SK-N-SH (cell line): ENCODE measurements around the gene ASCC3.

Experiments used
- EP300 ChIP-seq, 2 experiments: IDR thresholded peaks; 2 replicates each; pipeline versions ENCODE4 v1.4.0 to v1.6.1; 2012; ENCODE audit warnings: borderline replicate concordance in 1 of 2, low read depth in 1 of 2, low read length in 1 of 2
- MXI1 ChIP-seq: IDR thresholded peaks from 2 replicates; pipeline ENCODE4 v1.6.1; 2012; ENCODE audit warnings: mild to moderate bottlenecking, low read depth, low read length, improper control_type of control experiment
- RFX5 ChIP-seq: IDR thresholded peaks from 2 replicates; pipeline ENCODE4 v1.6.1; 2012; ENCODE audit warnings: mild to moderate bottlenecking, improper control_type of control experiment, low read length
- TAF1 ChIP-seq: IDR thresholded peaks from 2 replicates; pipeline ENCODE4 v1.6.1; 2012; ENCODE audit warnings: low read depth, mild to moderate bottlenecking, low read length, moderate library complexity, borderline replicate concordance
- TCF12 ChIP-seq: IDR thresholded peaks from 2 replicates; pipeline ENCODE4 v1.4.0; 2012
- YY1 ChIP-seq: IDR thresholded peaks from 2 replicates; pipeline ENCODE4 v1.4.0; 2012; ENCODE audit warnings: low read depth, mild to moderate bottlenecking
- TF ChIP-seq, protein P1 (sequence below): fragments of 200-600 bp; sonication (generic); IDR thresholded peaks from 2 replicates; pipeline ENCODE4 v1.6.1; 2017; ENCODE audit warnings: antibody characterized with exemption, mild to moderate bottlenecking, moderate library complexity
- TF ChIP-seq, protein P2 (sequence below): IDR thresholded peaks from 2 replicates; pipeline ENCODE4 v1.4.0; 2012; ENCODE audit warnings: low read depth

DNA sequence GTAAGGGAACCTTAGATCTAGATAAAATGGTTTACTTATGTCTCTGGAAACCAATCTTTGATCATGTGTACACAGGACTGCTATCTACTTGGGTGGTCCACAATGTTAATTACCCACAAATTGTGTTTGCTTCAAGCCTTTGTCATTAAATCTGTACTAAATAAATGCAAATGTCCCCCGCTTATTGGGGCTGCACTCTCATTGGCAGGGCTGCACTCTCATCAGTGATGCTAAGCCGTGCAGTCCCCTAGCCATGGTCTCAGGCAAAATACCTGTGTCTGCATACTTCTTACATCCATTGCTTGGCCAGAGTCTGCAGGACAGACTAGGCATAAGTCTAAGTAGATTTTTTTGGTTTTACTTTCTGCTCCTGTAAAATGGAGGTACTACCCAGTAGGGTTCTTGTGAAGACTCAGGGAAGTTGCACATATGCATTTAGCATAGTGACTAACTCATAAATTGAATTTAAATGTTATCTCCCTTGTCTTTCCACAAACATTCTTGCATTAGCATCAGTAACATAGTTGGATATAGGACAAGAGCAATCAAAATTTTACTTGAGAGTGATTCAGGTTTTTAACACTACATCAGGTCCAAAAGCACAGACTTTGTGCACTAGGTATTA, 117.4 kb downstream of the ASCC3 start:
- TF ChIP-seq, protein P1, sequence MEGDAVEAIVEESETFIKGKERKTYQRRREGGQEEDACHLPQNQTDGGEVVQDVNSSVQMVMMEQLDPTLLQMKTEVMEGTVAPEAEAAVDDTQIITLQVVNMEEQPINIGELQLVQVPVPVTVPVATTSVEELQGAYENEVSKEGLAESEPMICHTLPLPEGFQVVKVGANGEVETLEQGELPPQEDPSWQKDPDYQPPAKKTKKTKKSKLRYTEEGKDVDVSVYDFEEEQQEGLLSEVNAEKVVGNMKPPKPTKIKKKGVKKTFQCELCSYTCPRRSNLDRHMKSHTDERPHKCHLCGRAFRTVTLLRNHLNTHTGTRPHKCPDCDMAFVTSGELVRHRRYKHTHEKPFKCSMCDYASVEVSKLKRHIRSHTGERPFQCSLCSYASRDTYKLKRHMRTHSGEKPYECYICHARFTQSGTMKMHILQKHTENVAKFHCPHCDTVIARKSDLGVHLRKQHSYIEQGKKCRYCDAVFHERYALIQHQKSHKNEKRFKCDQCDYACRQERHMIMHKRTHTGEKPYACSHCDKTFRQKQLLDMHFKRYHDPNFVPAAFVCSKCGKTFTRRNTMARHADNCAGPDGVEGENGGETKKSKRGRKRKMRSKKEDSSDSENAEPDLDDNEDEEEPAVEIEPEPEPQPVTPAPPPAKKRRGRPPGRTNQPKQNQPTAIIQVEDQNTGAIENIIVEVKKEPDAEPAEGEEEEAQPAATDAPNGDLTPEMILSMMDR, result no peak
- no peak for TF ChIP-seq EP300 (IDR thresholded peaks at IDR 0.05; ENCODE audit: borderline replicate concordance in 1 of 2, low read depth in 1 of 2, low read length in 1 of 2)
- no peak for TF ChIP-seq TCF12
- no peak for TF ChIP-seq TAF1
- TF ChIP-seq, protein P2, sequence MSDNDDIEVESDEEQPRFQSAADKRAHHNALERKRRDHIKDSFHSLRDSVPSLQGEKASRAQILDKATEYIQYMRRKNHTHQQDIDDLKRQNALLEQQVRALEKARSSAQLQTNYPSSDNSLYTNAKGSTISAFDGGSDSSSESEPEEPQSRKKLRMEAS, result no peak
- no peak for TF ChIP-seq RFX5
- TF ChIP-seq YY1, result no peak
- TF ChIP-seq MXI1, result no peak
